ENCODE results near the gene MB21D2.

GRCh38 chr3:192929755-192930547 is 12.3 kb upstream of the MB21D2 start:
- TF ChIP-seq, protein P1, sequence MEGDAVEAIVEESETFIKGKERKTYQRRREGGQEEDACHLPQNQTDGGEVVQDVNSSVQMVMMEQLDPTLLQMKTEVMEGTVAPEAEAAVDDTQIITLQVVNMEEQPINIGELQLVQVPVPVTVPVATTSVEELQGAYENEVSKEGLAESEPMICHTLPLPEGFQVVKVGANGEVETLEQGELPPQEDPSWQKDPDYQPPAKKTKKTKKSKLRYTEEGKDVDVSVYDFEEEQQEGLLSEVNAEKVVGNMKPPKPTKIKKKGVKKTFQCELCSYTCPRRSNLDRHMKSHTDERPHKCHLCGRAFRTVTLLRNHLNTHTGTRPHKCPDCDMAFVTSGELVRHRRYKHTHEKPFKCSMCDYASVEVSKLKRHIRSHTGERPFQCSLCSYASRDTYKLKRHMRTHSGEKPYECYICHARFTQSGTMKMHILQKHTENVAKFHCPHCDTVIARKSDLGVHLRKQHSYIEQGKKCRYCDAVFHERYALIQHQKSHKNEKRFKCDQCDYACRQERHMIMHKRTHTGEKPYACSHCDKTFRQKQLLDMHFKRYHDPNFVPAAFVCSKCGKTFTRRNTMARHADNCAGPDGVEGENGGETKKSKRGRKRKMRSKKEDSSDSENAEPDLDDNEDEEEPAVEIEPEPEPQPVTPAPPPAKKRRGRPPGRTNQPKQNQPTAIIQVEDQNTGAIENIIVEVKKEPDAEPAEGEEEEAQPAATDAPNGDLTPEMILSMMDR (IDR thresholded peaks at IDR 0.05; ENCODE audit: low read length), result no peak
- no peak for TF ChIP-seq EZH2 (IDR thresholded peaks at IDR 0.05; ENCODE audit: borderline replicate concordance, low read length)

All from OCI-LY1 (cell line).